Measurements from ENCODE around the gene TECPR2. TPM values are rescaled to one million over a fixed set of nuclear protein-coding genes. Genes with fewer than 3 reads are reported as not detected.
"Not testable (repeated sequence)": the region's sequence is repeated elsewhere in the genome, so short reads cannot be mapped to it uniquely, and the experiment has no call there.

TECPR2 gene
- total RNA-seq, 1 donor from 2014 or later = 12.0 TPM

DNA sequence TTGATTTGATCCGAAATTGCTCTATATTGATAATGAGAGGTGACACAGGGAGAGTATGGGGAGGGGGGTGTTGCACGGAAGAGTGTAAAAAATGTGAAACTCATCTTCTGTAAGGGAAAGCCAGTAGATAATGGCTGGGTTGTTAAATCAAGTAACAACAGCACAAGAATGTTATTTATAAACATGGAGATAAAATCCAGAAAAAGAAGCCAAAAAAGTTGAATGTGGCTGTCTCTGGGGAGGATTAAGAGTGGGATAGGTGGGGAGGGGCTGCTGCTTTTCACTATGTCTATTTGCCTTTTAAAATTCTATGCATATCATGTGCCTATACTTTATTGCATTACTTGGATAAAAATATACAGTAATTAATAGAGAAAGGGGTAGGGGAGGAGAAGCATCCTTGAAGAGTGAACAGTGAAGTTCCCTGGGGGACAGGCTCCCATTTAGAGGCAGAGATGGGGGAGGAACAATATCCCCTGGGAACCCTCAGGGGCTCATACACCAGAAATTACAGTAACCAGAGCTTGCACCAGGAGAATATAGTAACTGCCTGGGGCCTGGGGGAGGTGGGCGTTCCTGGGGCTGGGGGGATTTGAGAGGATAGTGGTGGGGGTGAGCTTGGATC is 186.0 kb downstream of the TECPR2 start:
- no peaks in the 10 kb centered on the region for H3K36me3 ChIP-seq
- no peaks in the 10 kb centered on the region for H3K27me3 ChIP-seq
- peaks cover 21% of the 10 kb centered on the region for H3K4me1 ChIP-seq
- no peak for TF ChIP-seq POLR2A (IDR thresholded peaks at IDR 0.05)
- intact Hi-C loops (cut with DNase I) = no loop called here
- no peak for DNase-seq (ENCODE audit: extremely low spot score in 2 of 2)
- H3K4me3 ChIP-seq = no peak overlapping the region
- H3K27ac ChIP-seq = no peak overlapping the region
- H3K9me3 ChIP-seq = no peaks in the 10 kb centered on the region

DNA sequence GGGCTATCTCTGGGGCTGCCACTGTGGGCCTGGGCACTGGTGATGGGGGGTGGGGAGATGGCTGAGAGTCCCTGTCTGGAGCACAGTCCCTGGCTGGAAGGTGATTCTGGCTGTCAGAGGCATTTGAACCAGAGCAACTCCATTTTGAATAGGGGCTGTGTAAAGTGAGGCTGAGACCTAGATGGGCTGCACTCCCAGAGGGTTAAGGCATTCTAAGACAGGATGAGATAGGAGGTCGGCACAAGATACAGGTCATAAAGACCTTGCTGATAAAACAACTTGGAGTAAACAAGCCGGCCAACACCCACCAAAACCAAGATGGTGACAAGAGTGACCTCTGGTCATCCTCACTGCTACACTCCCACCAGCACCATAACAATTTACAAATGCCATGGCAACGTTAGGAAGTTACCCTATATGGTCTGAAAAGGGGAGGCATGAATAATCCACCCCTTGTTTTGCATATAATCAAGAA is 188.2 kb downstream of the TECPR2 start:
- H3K36me3 ChIP-seq; H3K4me3 ChIP-seq; H3K9me3 ChIP-seq; H3K27me3 ChIP-seq; H3K4me1 ChIP-seq; intact Hi-C loops (cut with DNase I); DNase-seq (ENCODE audit: extremely low spot score in 2 of 2); H3K27ac ChIP-seq: not testable (repeated sequence)

Small RNAs within 50 kb of the gene (microRNA-seq; reads per million reads assigned to microRNA genes)
- gene MIR4309 (ENCODE audit: borderline number of aligned reads, borderline replicate concordance) = not detected

Small RNAs within 50 kb of the gene (small RNA-seq; reads per million reads assigned to genes)
- not detected for gene MIR4309

Other genes starting within 250 kb of the TECPR2 start
- gene WDR20, start 223.0 kb upstream of the TECPR2 start, total RNA-seq = 24.8 TPM
- gene MOK, start 57.8 kb upstream of the TECPR2 start, total RNA-seq = 14.2 TPM
- 4.4 TPM for gene ZNF839, start 43.2 kb upstream of the TECPR2 start, total RNA-seq
- 21.9 TPM for gene CINP, start 51 bp upstream of the TECPR2 start, total RNA-seq
- 34.6 TPM for gene ANKRD9, start 146.8 kb downstream of the TECPR2 start, total RNA-seq
- 24.3 TPM for gene RCOR1, start 229.7 kb downstream of the TECPR2 start, total RNA-seq